Stimulated activated CD4-positive, alpha-beta T cell treated with anti-CD3 and anti-CD28 coated beads, Interleukin-12 subunit alpha, Interleukin-12 subunit beta, amount 100 ng/mL, for 4 hours (primary cell): Measurements from ENCODE around the gene SCP2.
"Not testable (repeated sequence)": the region's sequence is repeated elsewhere in the genome, so short reads cannot be mapped to it uniquely, and the experiment has no call there.

Source experiments
- DNase-seq: peaks from one replicate; pipeline ENCODE4 v3.0.0-alpha.2; 2020

The SCP2 gene

GRCh38 chr1:52917581-52917980, 9.5 kb upstream of the SCP2 start:
- no peak for DNase-seq

GRCh38 chr1:52918201-52918600, 8.9 kb upstream of the SCP2 start:
- DNase-seq: no peak

- no peak for DNase-seq
Observed at GRCh38 chr1:52919051-52919722, 7.9 kb upstream of the SCP2 start.

GRCh38 chr1:52919723-52920483, 7.2 kb upstream of the SCP2 start:
- no peak for DNase-seq

GRCh38 chr1:52920791-52921291, 6.2 kb upstream of the SCP2 start:
- DNase-seq: no peak

GRCh38 chr1:52925571-52926005, 1.5 kb upstream of the SCP2 start:
- no peak for DNase-seq

GRCh38 chr1:52926864-52927211, 238 bp upstream of the SCP2 start:
- no peak for DNase-seq

GRCh38 chr1:52928015-52928404, 934 bp downstream of the SCP2 start:
- DNase-seq: no peak

- no peak for DNase-seq
Observed at GRCh38 chr1:52929019-52929418, 1.9 kb downstream of the SCP2 start.

- DNase-seq: no peak
Observed at GRCh38 chr1:52937433-52938182, 10.5 kb downstream of the SCP2 start.

- DNase-seq: no peak
Observed at GRCh38 chr1:52938183-52938451, 11.0 kb downstream of the SCP2 start.

GRCh38 chr1:52943876-52944416, 16.9 kb downstream of the SCP2 start:
- DNase-seq: no peak

- no peak for DNase-seq
Observed at GRCh38 chr1:52944566-52944965, 17.5 kb downstream of the SCP2 start.

- no peak for DNase-seq
Observed at GRCh38 chr1:52947490-52947889, 20.4 kb downstream of the SCP2 start.

- DNase-seq: not testable (repeated sequence)
Observed at GRCh38 chr1:52949602-52950001, 22.5 kb downstream of the SCP2 start.

- no peak for DNase-seq
Observed at GRCh38 chr1:52952112-52952511, 25.0 kb downstream of the SCP2 start.

GRCh38 chr1:52955129-52955970, 28.3 kb downstream of the SCP2 start:
- no peak for DNase-seq

GRCh38 chr1:52963101-52963500, 36.0 kb downstream of the SCP2 start:
- no peak for DNase-seq

- DNase-seq: no peak
Observed at GRCh38 chr1:52967666-52968065, 40.6 kb downstream of the SCP2 start.

- DNase-seq: not testable (repeated sequence)
Observed at GRCh38 chr1:52969234-52969633, 42.2 kb downstream of the SCP2 start.

GRCh38 chr1:52970149-52970548, 43.1 kb downstream of the SCP2 start:
- DNase-seq: no peak

- DNase-seq: no peak
Observed at GRCh38 chr1:52973841-52974240, 46.8 kb downstream of the SCP2 start.
